H9 (cell line): ENCODE data around the gene SPDYE1. TPM values are rescaled to one million over a fixed set of nuclear protein-coding genes. Genes with fewer than 3 reads are reported as not detected.

Experiments
- DNase-seq: peaks from one replicate; pipeline ENCODE4 v3.0.0-alpha.2; 2017
- H2AFZ ChIP-seq: one replicate; pipeline ENCODE4 v1.6.1; 2013; ENCODE audit warnings: mild to moderate bottlenecking, low read length, control low read depth, moderate library complexity
- H2AK5ac ChIP-seq: 2 replicates; pipeline ENCODE4 v1.6.1; 2013; ENCODE audit warnings: low read length, control low read depth, mixed read lengths; ENCODE audit not compliant: insufficient read length
- H2BK120ac ChIP-seq: one replicate; pipeline ENCODE4 v1.6.1; 2013; ENCODE audit warnings: low read depth, mild to moderate bottlenecking, low read length, control low read depth, inconsistent platforms; ENCODE audit not compliant: poor library complexity, severe bottlenecking
- H2BK12ac ChIP-seq: 2 replicates; pipeline ENCODE4 v1.6.1; 2013; ENCODE audit warnings: low read length, control low read depth, mixed read lengths, low read depth; ENCODE audit not compliant: insufficient read length
- H2BK15ac ChIP-seq: 2 replicates; pipeline ENCODE4 v1.6.1; 2013; ENCODE audit warnings: low read depth, low read length, control low read depth
- H2BK20ac ChIP-seq: one replicate; pipeline ENCODE4 v1.6.1; 2013; ENCODE audit warnings: low read depth, mild to moderate bottlenecking, low read length, control low read depth, inconsistent platforms; ENCODE audit not compliant: poor library complexity, severe bottlenecking
- H2BK5ac ChIP-seq: 2 replicates; pipeline ENCODE4 v1.6.1; 2013; ENCODE audit warnings: low read length, control low read depth, mixed read lengths; ENCODE audit not compliant: insufficient read length
- H3K14ac ChIP-seq: 2 replicates; pipeline ENCODE4 v1.6.1; 2013; ENCODE audit warnings: low read length, control low read depth; ENCODE audit not compliant: insufficient read depth
- H3K18ac ChIP-seq: 2 replicates; pipeline ENCODE4 v1.6.1; 2013; ENCODE audit warnings: low read depth, mild to moderate bottlenecking, mixed read lengths, low read length, control low read depth; ENCODE audit not compliant: insufficient read length
- H3K23ac ChIP-seq: 2 replicates; pipeline ENCODE4 v1.6.1; 2013; ENCODE audit warnings: low read length, control low read depth, mixed read lengths, low read depth; ENCODE audit not compliant: insufficient read length
- H3K23me2 ChIP-seq: 2 replicates; pipeline ENCODE4 v1.6.1; 2013; ENCODE audit warnings: low read depth, mild to moderate bottlenecking, mixed read lengths, low read length, control low read depth; ENCODE audit not compliant: insufficient read length, poor library complexity, severe bottlenecking
- H3K27ac ChIP-seq: 2 replicates; pipeline ENCODE4 v1.5.1; 2013; ENCODE audit warnings: low read length, control low read depth, mixed read lengths, low read depth; ENCODE audit not compliant: insufficient read length
- H3K27me3 ChIP-seq: 2 replicates; pipeline ENCODE4 v1.6.1; 2013; ENCODE audit warnings: low read length, control low read depth, inconsistent platforms; ENCODE audit not compliant: insufficient read depth
- H3K4ac ChIP-seq: 2 replicates; pipeline ENCODE4 v1.6.1; 2013; ENCODE audit warnings: low read depth, mild to moderate bottlenecking, control low read depth, inconsistent platforms, low read length, moderate library complexity
- H3K4me1 ChIP-seq: 2 replicates; pipeline ENCODE4 v1.6.1; 2013; ENCODE audit warnings: low read length, control low read depth, inconsistent platforms; ENCODE audit not compliant: insufficient read depth
- H3K4me2 ChIP-seq: 2 replicates; pipeline ENCODE4 v1.6.1; 2013; ENCODE audit warnings: low read length, control low read depth, mixed read lengths; ENCODE audit not compliant: insufficient read length, insufficient read depth
- H3K56ac ChIP-seq: 2 replicates; pipeline ENCODE4 v1.6.1; 2013; ENCODE audit warnings: low read depth, mild to moderate bottlenecking, mixed read lengths, low read length, control low read depth; ENCODE audit not compliant: insufficient read length
- H3K79me1 ChIP-seq: 2 replicates; pipeline ENCODE4 v1.6.1; 2013; ENCODE audit warnings: low read depth, mild to moderate bottlenecking, moderate library complexity, low read length, control low read depth, inconsistent platforms; ENCODE audit not compliant: insufficient read depth, poor library complexity, severe bottlenecking
- H3K79me2 ChIP-seq: 2 replicates; pipeline ENCODE4 v1.6.1; 2013; ENCODE audit warnings: low read length, control low read depth, inconsistent platforms; ENCODE audit not compliant: insufficient read depth
- H3K9ac ChIP-seq: 2 replicates; pipeline ENCODE4 v1.6.1; 2013; ENCODE audit warnings: low read length, control low read depth, mixed read lengths; ENCODE audit not compliant: insufficient read length; ENCODE audit errors: extremely low read depth
- H3K9me3 ChIP-seq: one replicate; pipeline ENCODE4 v1.6.1; 2013; ENCODE audit warnings: low read depth, low read length, inconsistent platforms; ENCODE audit not compliant: control insufficient read depth
- H3T11ph ChIP-seq: one replicate; pipeline ENCODE4 v1.6.1; 2013; ENCODE audit warnings: mild to moderate bottlenecking, low read length, control low read depth, inconsistent platforms
- H4K20me1 ChIP-seq: one replicate; pipeline ENCODE4 v1.6.1; 2013; ENCODE audit not compliant: control insufficient read depth, insufficient read length, insufficient read depth
- H4K5ac ChIP-seq: 2 replicates; pipeline ENCODE4 v1.6.1; 2013; ENCODE audit warnings: low read depth, mild to moderate bottlenecking, mixed read lengths, low read length, control low read depth; ENCODE audit not compliant: insufficient read length
- H4K8ac ChIP-seq: replicated peaks from 2 replicates; pipeline ENCODE4 v1.6.1; 2013; ENCODE audit warnings: low read length, control low read depth, mixed read lengths, low read depth; ENCODE audit not compliant: insufficient read length
- H4K91ac ChIP-seq: 2 replicates; pipeline ENCODE4 v1.6.1; 2013; ENCODE audit warnings: low read depth, mild to moderate bottlenecking, moderate library complexity, mixed read lengths, low read length, control low read depth; ENCODE audit not compliant: insufficient read length
- H3K27ac Mint-ChIP-seq, 3 experiments: 2 replicates in 2 of 3; 3 replicates in 1 of 3; pipeline ENCODE4 v1.8.0; 2020 to 2021; ENCODE audit warnings: mixed read lengths in 3 of 3, mild to moderate bottlenecking in 1 of 3, moderate library complexity in 1 of 3
- H3K27me3 Mint-ChIP-seq: 2 replicates; pipeline ENCODE4 v1.8.0; 2021; ENCODE audit warnings: low read depth, mild to moderate bottlenecking, moderate library complexity, mixed read lengths
- H3K36me3 Mint-ChIP-seq, 3 experiments: 2 replicates in 2 of 3; 3 replicates in 1 of 3; pipeline ENCODE4 v1.8.0; 2020 to 2021; ENCODE audit warnings: low read depth in 3 of 3, mixed read lengths in 3 of 3; ENCODE audit not compliant: insufficient read depth in 1 of 3
- H3K4me1 Mint-ChIP-seq, 2 experiments: 2 replicates each; pipeline ENCODE4 v1.8.0; 2020; ENCODE audit warnings: mixed read lengths in 2 of 2
- H3K4me3 Mint-ChIP-seq, 2 experiments: 2 replicates in 1 of 2; 3 replicates in 1 of 2; pipeline ENCODE4 v1.8.0; 2020 to 2021; ENCODE audit warnings: mild to moderate bottlenecking in 2 of 2, mixed read lengths in 2 of 2, moderate library complexity in 1 of 2
- H3K9me3 Mint-ChIP-seq, 2 experiments: 2 replicates in 1 of 2; 3 replicates in 1 of 2; pipeline ENCODE4 v1.8.0; 2020; ENCODE audit warnings: mild to moderate bottlenecking in 2 of 2, mixed read lengths in 2 of 2, moderate library complexity in 1 of 2
- CTCF ChIP-seq: fragments of 200-600 bp; sonication (generic); conservative IDR thresholded peaks from 3 replicates; pipeline ENCODE4 v1.8.0; 2021; ENCODE audit warnings: antibody characterized with exemption, mild to moderate bottlenecking
- WGBS: extraction: QIAGEN DNeasy Blood & Tissue Kit; methylation state at CpG from one replicate; pipeline ENCODE4 v1.1.7; 2013; ENCODE audit warnings: missing lambda C conversion rate, low lambda C conversion rate, mixed read lengths; ENCODE audit not compliant: insufficient read length; ENCODE audit errors: extremely low coverage; 5-methylcytosine and 5-hydroxymethylcytosine counted together
- total RNA-seq: library from RNA; stranded (reverse); gene quantifications from 2 replicates; pipeline ENCODE4 v1.2.1, GENCODE V29; 2021

Gene SPDYE1
- total RNA-seq, 1 experiment from 2014 or later, result not detected

GRCh38 chr7:43952028-43952427, 45.7 kb upstream of the SPDYE1 start:
- H3K4me1 ChIP-seq, result peaks cover 4% of the 10 kb centered on the region; the same call in 1 of the 2 replicates
- peaks cover 0 to 5% (median 0%) of the 10 kb centered on the region in 3 experiments; a peak in 1 of 7 replicates for H3K36me3 Mint-ChIP-seq
- H3K9me3 Mint-ChIP-seq, result no peaks in the 10 kb centered on the region
- H3K14ac ChIP-seq, result no peak overlapping the region
- H2BK5ac ChIP-seq, result no peak overlapping the region
- H4K5ac ChIP-seq, result no peak overlapping the region
- H3K27ac Mint-ChIP-seq, result peak overlapping the region in 1 of 3 experiments; percentile 47; a peak in 1 of 7 replicates
- H3K9ac ChIP-seq, result no peak overlapping the region
- H3K4ac ChIP-seq, result no peak overlapping the region
- no peaks in the 10 kb centered on the region for H3K79me2 ChIP-seq
- no peaks in the 10 kb centered on the region for H3K9me3 ChIP-seq
- no peaks in the 10 kb centered on the region for H3K27me3 ChIP-seq
- no peaks in the 10 kb centered on the region for H3K23me2 ChIP-seq
- DNase-seq, result no peak
- H3K23ac ChIP-seq, result no peak overlapping the region
- no peak for TF ChIP-seq CTCF
- H3K27ac ChIP-seq, result no peak overlapping the region
- no peak overlapping the region for H2BK15ac ChIP-seq
- H3K4me3 Mint-ChIP-seq, result no peak overlapping the region
- no peaks in the 10 kb centered on the region for H3K79me1 ChIP-seq
- no peak overlapping the region for H2AK5ac ChIP-seq
- H3T11ph ChIP-seq, result no peak overlapping the region
- H3K4me1 Mint-ChIP-seq, result peaks cover 4 to 10% of the 10 kb centered on the region in 2 experiments; a peak in 3 of 4 replicates
- H3K56ac ChIP-seq, result no peak overlapping the region
- no peak overlapping the region for H4K8ac ChIP-seq
- H2AFZ ChIP-seq, result no peak overlapping the region
- H4K20me1 ChIP-seq, result no peaks in the 10 kb centered on the region
- H4K91ac ChIP-seq, result no peak overlapping the region
- no peak overlapping the region for H2BK20ac ChIP-seq
- WGBS, result no CpG with 5 or more reads among the region's 3 CpGs
- H2BK12ac ChIP-seq, result no peak overlapping the region
- no peaks in the 10 kb centered on the region for H3K27me3 Mint-ChIP-seq
- H3K18ac ChIP-seq, result no peak overlapping the region
- H3K4me2 ChIP-seq, result no peak overlapping the region
- no peak overlapping the region for H2BK120ac ChIP-seq
